ENCODE results near the gene PHF12. TPM values are rescaled to one million over a fixed set of nuclear protein-coding genes. Genes with fewer than 3 reads are reported as not detected.

Gene PHF12
- total and polyA plus RNA-seq, 2 donors (not counting 1 experiment from before 2014, with no cell fraction given): 10.1 to 14.2 TPM

GRCh38 chr17:28857905-28858800 lies 93.2 kb downstream of the PHF12 start:
- H3K9ac ChIP-seq (ENCODE audit: insufficient read depth, low read length): no peak overlapping the region
- no peak for DNase-seq (ENCODE audit: low read depth in 2 of 2)
- TF ChIP-seq EZH2 (IDR thresholded peaks at IDR 0.05; ENCODE audit: low read length, missing control alignments) (no peak), CTCF (conservative IDR thresholded peaks at IDR 0.05 in 1 of 2, IDR thresholded peaks at IDR 0.05 in 1 of 2; ENCODE audit: low read depth in 1 of 2, low read length in 2 of 2) (no peak)
- no peak overlapping the region for H3K4me2 ChIP-seq (ENCODE audit: extremely low read depth, insufficient read depth, low read length)
- no peak overlapping the region for H3K4me3 ChIP-seq (replicated peaks in 1 of 4; ENCODE audit: control extremely low read depth in 1 of 4, insufficient read depth in 1 of 4, low read depth in 3 of 4, low read length in 4 of 4)
- H3K9me3 ChIP-seq (ENCODE audit: control insufficient read depth, insufficient read depth, low read depth, low read length): no peaks in the 10 kb centered on the region
- peaks cover 9% of the 10 kb centered on the region for H3K79me2 ChIP-seq (ENCODE audit: control insufficient read depth, insufficient read depth, low read length)
- no peak overlapping the region for H3K27ac ChIP-seq (ENCODE audit: insufficient read depth, low read length)
- H3K4me1 ChIP-seq (ENCODE audit: control insufficient read depth, extremely low read depth, insufficient read depth, low read length): peaks cover 7% of the 10 kb centered on the region
- H3K27me3 ChIP-seq (ENCODE audit: control insufficient read depth, insufficient read depth, low read length): no peaks in the 10 kb centered on the region
- no peak overlapping the region for H2AFZ ChIP-seq (ENCODE audit: low read length)
- H4K20me1 ChIP-seq (ENCODE audit: control insufficient read depth, extremely low read depth, insufficient read depth, low read length): no peaks in the 10 kb centered on the region
- peaks cover 9% of the 10 kb centered on the region for H3K36me3 ChIP-seq (ENCODE audit: control insufficient read depth, insufficient read depth, low read length)

GRCh38 chr17:28856028-28856574 lies 95.2 kb downstream of the PHF12 start:
- H3K27ac ChIP-seq (ENCODE audit: insufficient read depth, low read length): no peak overlapping the region
- no peaks in the 10 kb centered on the region for H3K9me3 ChIP-seq (ENCODE audit: control insufficient read depth, insufficient read depth, low read depth, low read length)
- H3K4me1 ChIP-seq (ENCODE audit: control insufficient read depth, extremely low read depth, insufficient read depth, low read length): peaks cover 7% of the 10 kb centered on the region
- TF ChIP-seq EZH2 (IDR thresholded peaks at IDR 0.05; ENCODE audit: low read length, missing control alignments): no peak
- TF ChIP-seq CTCF (conservative IDR thresholded peaks at IDR 0.05 in 1 of 2, IDR thresholded peaks at IDR 0.05 in 1 of 2; ENCODE audit: low read depth in 1 of 2, low read length in 2 of 2): no peak
- H3K79me2 ChIP-seq (ENCODE audit: control insufficient read depth, insufficient read depth, low read length): peaks cover 9% of the 10 kb centered on the region
- H2AFZ ChIP-seq (ENCODE audit: low read length): no peak overlapping the region
- H3K4me2 ChIP-seq (ENCODE audit: extremely low read depth, insufficient read depth, low read length): peak overlapping the region; percentile 89
- no peak overlapping the region for H3K4me3 ChIP-seq (replicated peaks in 1 of 4; ENCODE audit: control extremely low read depth in 1 of 4, insufficient read depth in 1 of 4, low read depth in 3 of 4, low read length in 4 of 4)
- H3K9ac ChIP-seq (ENCODE audit: insufficient read depth, low read length): no peak overlapping the region
- DNase-seq (ENCODE audit: low read depth in 2 of 2): no peak
- no peaks in the 10 kb centered on the region for H3K27me3 ChIP-seq (ENCODE audit: control insufficient read depth, insufficient read depth, low read length)
- peaks cover 9% of the 10 kb centered on the region for H3K36me3 ChIP-seq (ENCODE audit: control insufficient read depth, insufficient read depth, low read length)
- no peaks in the 10 kb centered on the region for H4K20me1 ChIP-seq (ENCODE audit: control insufficient read depth, extremely low read depth, insufficient read depth, low read length)

GRCh38 chr17:28855336-28855679 lies 96.0 kb downstream of the PHF12 start:
- no peak for DNase-seq (ENCODE audit: low read depth in 2 of 2)
- Histone ChIP-seq H3K9ac (ENCODE audit: insufficient read depth, low read length) (peak overlapping the region; percentile 86), H3K9me3 (ENCODE audit: control insufficient read depth, insufficient read depth, low read depth, low read length) (no peaks in the 10 kb centered on the region), H4K20me1 (ENCODE audit: control insufficient read depth, extremely low read depth, insufficient read depth, low read length) (no peaks in the 10 kb centered on the region), H2AFZ (ENCODE audit: low read length) (peak overlapping the region; percentile 100), H3K36me3 (ENCODE audit: control insufficient read depth, insufficient read depth, low read length) (peaks cover 9% of the 10 kb centered on the region), H3K4me2 (ENCODE audit: extremely low read depth, insufficient read depth, low read length) (peak overlapping the region; percentile 89), H3K4me3 (replicated peaks in 1 of 4; ENCODE audit: control extremely low read depth in 1 of 4, insufficient read depth in 1 of 4, low read depth in 3 of 4, low read length in 4 of 4) (peak overlapping the region; percentile 87 to 99 (median 96)), H3K27me3 (ENCODE audit: control insufficient read depth, insufficient read depth, low read length) (no peaks in the 10 kb centered on the region), H3K27ac (ENCODE audit: insufficient read depth, low read length) (peak overlapping the region; percentile 84), H3K79me2 (ENCODE audit: control insufficient read depth, insufficient read depth, low read length) (peaks cover 9% of the 10 kb centered on the region), H3K4me1 (ENCODE audit: control insufficient read depth, extremely low read depth, insufficient read depth, low read length) (peaks cover 7% of the 10 kb centered on the region)
- TF ChIP-seq CTCF (conservative IDR thresholded peaks at IDR 0.05 in 1 of 2, IDR thresholded peaks at IDR 0.05 in 1 of 2; ENCODE audit: low read depth in 1 of 2, low read length in 2 of 2) (no peak), EZH2 (IDR thresholded peaks at IDR 0.05; ENCODE audit: low read length, missing control alignments) (no peak)
